GM19328 (cell line): ENCODE results near the gene YY1AP1.
"Not testable (repeated sequence)": the region's sequence is repeated elsewhere in the genome, so short reads cannot be mapped to it uniquely, and the experiment has no call there.

Experiments
- ATAC-seq: cut with Tn5 transposase; IDR thresholded peaks from one replicate; pipeline ENCODE4 v1.9.1; 2021; ENCODE audit warnings: mild to moderate bottlenecking, moderate library complexity; ENCODE audit not compliant: unreplicated experiment

Gene YY1AP1

DNA sequence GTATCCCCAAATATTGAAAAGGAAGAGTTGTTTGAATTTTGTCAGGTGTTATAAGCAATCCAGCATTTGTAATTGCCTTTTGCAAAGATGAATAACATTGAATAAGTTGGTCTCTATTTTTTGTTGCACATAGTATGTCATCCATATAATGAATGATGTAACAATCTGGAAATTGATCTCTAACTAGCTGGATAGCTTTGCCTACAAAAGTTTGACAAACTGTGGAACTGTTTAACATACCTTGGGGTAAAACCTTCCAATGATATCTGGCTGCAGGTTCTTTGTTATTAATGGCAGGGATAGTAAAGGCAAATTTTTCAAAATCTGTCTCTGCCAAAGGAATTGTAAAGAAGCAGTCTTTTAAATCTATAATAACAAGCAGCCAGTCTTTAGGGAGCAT is 8.0 kb upstream of the YY1AP1 start:
- no peak for ATAC-seq

GRCh38 chr1:155695608-155696007 is 7.0 kb upstream of the YY1AP1 start:
- ATAC-seq = no peak

DNA sequence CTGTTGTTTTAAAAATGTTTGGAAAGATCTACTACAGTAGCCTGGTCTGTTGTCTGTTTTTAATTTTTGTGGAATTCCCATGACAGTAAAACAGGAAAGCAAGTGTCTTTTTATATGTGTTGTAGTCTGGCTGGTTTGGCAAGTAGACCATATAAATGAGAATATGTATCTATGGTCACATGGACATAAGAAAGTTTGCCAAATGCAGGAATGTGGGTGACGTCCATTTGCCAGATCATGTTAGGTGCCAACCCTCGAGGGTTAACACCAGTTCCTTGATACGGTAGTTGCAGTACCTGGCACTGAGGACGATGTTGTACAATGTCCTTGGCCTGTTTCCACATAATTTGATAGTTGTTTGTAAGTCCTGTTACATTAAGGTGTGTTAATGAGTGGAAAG is 6.5 kb upstream of the YY1AP1 start:
- no peak for ATAC-seq

DNA sequence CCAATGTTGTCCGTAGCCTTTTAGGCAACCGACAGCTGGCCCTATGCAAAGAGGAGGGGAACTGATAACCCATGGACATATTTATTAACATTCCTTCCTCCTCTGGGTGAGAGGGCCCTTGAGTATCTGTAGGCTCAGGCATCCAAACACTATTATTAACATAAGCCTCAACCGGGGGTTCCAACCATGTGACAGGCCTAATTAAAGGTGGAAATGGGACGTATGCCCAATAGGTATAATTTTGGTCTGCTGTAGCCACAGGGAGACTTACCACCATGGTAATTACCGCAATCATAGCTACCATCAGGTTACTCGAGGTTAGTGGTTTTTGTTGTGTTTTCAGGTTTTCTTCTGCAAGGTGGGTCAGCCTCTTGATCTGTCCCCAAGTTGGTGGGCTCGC is 5.6 kb upstream of the YY1AP1 start:
- no peak for ATAC-seq

DNA sequence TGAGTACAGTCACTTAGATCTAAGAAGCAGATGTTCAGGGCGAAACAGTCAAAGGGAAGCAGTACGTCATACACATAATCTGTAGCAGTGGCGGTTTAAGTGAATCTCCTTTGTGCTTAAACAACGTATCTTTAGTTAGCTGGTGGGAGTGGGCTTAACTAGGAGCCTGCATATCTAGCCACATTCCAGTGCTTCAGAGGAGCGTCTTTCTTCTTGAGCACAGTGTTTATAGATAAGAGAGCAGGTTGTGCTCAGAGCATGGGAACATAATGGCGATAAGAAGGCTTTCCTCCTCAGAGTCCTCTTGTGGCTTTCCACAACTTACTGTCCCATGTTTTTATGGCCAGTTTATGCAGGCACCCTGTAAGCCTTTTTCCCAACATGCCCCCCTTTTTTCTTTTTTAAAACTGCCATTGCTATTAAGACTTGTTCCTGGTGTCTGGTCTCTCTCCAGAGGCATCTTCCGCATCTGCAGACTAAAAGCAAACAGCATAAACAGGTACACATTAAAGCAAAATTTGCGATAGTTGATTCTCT is 3.5 kb upstream of the YY1AP1 start:
- ATAC-seq = no peak

- ATAC-seq = not testable (repeated sequence)
These were observed 570 bp upstream of the YY1AP1 start, which contains the start of gene DAP3 for GRCh38 chr1:155689081-155689607. Gene DAP3 (plus strand): TSS chr1:155689091. CDS start chr1:155709780, 20,689 bp downstream.

GRCh38 chr1:155687705-155688323 is 760 bp downstream of the YY1AP1 start:
- not testable (repeated sequence) for ATAC-seq

- ATAC-seq = no peak
These were observed 6.8 kb downstream of the YY1AP1 start for GRCh38 chr1:155681776-155682175.

GRCh38 chr1:155680531-155680930 is 8.0 kb downstream of the YY1AP1 start:
- ATAC-seq = no peak

- not testable (repeated sequence) for ATAC-seq
These were observed 9.6 kb downstream of the YY1AP1 start for GRCh38 chr1:155678992-155679391.

DNA sequence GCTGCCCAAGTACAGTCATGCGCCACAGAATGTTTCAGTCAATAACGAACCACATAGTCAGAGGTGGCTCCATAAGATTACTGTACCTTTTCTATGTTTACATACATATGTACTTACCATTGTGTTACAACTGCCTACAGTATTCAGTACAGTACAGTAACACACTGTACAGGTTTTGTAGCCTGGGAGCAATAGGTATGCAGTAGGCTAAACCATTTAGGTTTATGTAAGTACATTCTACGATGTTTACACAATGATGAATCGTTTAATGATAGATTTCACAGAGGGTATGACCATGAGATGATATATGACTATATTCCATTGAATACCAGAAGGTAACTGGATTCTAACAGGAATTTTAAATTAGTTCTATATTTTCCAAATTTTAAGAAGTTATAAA is 10.5 kb downstream of the YY1AP1 start:
- no peak for ATAC-seq

- no peak for ATAC-seq
These were observed 15.6 kb downstream of the YY1AP1 start for GRCh38 chr1:155673003-155673402.

DNA sequence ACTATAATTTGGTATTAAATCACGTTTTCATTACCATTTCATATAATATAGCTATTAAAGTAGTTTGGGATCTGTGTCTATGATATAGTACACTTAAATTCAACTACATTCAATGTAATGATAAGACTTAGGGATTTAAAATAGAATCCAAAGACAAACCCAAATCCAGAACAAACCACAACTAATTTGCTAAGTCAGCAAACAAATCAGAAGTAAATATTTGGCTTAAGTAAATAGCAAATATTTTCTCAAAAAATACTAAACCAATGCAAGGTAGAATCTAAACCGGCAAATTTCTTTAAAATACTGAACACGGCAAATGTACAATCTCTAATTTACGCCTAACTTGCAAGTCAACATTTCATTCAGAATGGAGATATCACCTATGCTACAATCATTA is 16.8 kb downstream of the YY1AP1 start:
- ATAC-seq = no peak

DNA sequence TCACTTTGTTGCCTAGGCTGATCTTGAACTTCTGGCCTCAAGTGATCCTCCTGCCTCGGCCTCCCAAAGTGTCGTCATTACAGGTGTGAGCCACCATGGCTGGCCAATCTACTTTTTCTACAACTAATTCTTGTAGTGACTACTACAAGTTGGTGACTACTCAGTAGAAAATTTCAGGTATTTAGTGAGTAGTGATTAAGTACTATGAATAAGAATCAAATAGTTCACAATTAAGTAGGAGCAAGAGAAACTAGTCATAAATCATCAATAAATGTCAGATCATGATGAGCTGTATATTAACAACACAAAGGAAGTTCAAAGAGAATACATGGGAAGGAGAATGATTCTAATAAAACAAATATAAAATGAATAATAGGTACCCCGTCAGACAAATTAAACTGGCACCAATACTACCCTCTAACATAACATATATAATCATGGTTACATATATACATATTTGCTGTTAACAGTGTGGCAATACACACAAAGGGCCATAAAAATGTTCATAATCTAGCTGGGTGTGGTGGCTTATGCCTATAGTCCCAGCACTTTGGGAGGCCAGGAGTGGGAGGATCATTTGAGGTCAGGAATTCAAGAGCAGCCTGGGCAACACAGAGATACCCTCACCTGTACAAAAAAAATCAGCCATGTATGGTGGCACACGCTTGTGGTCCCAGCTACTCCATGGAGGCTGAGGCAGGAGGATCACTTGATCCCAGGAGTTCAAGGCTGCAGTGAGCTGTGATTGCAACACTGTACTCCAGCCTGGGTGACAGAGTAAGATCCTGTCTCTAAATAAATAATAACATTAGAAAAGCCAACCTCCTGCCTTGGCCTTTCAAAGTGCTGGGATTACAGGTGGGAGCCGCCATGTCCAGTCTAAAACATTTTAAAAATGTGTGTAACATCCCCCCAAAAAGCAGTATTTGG is 19.1 kb downstream of the YY1AP1 start:
- no peak for ATAC-seq

GRCh38 chr1:155661239-155661638 is 27.3 kb downstream of the YY1AP1 start:
- not testable (repeated sequence) for ATAC-seq

DNA sequence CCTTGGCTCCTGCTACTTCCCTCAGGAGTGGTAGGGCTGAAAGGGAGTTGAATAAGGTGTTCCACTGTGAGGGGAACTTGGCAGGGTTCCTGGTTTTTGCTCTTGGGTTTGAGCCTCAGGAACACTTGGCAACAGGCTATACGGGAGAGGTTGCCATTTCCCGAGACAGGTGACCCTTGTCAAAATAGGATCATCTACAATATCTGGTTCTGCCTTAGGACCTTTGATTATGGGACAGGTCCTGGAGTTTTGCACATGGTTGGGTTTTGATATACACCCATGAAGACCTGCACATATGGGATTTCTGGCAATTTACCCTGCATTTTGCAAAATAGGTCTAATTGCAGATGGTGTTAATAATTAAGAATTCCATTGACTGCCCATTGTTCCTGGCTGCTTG is 31.1 kb downstream of the YY1AP1 start:
- no peak for ATAC-seq

- no peak for ATAC-seq
These were observed 35.6 kb downstream of the YY1AP1 start for GRCh38 chr1:155652951-155653350.

- ATAC-seq = no peak
These were observed 36.5 kb downstream of the YY1AP1 start for GRCh38 chr1:155651861-155652661.

GRCh38 chr1:155650231-155650757 is 38.3 kb downstream of the YY1AP1 start:
- ATAC-seq = no peak

GRCh38 chr1:155649676-155650075 is 38.9 kb downstream of the YY1AP1 start:
- no peak for ATAC-seq
